Right renal pelvis (tissue), 4 donors: ENCODE results near the gene SLC22A4. TPM values are rescaled to one million over a fixed set of nuclear protein-coding genes. Genes with fewer than 3 reads are reported as not detected.

Source experiments
- DNase-seq, 4 donors: peaks; one replicate each; pipeline ENCODE4 v3.0.0-alpha.2; 2013; ENCODE audit warnings: low read depth in 4 of 4, low spot score in 3 of 4, missing footprints in 1 of 4
- polyA plus RNA-seq, 4 donors: library from polyadenylated mRNA; unstranded; fragments of 120-200 nt; gene quantifications; one replicate each; pipeline ENCODE4 v1.2.1, GENCODE V29; 2013; ENCODE audit not compliant: insufficient read length in 4 of 4

Gene SLC22A4
- polyA plus RNA-seq, 4 donors, result 4.2 to 6.6 (median 6.3) TPM

DNA sequence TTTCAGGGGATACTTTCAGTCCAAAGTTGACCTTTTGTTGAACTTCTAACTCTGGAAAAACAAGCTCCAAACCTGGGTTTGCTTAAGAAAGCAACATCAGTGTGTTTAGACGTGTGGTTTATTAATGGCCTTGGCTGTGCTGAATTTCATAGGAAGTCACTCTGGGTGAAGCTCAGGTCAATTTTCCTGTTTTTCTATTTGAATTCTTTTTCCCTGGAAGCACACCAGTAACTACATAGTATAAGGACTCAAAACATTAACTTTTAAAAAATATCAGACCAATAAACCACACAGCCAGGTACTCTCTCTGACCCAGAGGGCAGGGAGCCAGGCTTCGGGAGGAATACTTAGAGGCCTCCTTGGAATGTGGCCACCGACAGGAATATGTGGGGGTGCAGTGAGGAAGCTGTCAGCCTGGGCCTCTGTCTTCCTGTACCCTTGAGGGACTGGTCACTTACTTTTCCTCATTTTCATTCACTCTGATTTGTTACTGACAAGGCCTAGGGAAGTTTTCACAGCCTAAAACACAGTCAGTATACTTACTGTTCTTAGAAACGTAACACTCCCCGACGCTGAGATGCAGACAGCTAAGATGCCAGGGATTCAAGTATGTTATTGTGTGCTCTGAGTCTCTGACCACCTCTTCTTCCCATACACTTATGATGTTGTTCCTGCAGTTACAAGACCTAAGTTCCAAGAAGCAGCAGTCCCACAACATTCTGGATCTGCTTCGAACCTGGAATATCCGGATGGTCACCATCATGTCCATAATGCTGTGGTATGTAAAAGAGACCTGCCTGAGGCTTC, 94.3 kb downstream of the SLC22A4 start:
- DNase-seq, result peak in 1 of 4 donors; percentile 43

DNA sequence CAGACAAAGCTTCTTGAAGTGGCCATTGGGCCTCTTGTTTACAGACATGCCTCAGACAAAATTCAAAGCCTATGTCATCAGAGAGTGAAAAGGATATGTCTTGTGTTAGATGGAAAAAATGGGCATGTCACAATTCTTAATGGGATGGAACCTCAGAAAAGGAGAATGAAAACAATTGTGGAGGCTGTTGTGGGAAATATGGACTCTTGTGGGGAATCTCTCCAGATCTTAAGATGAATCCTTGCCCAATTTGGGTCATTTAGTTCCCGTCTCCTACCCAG, 94.8 kb downstream of the SLC22A4 start:
- no peak for DNase-seq

DNA sequence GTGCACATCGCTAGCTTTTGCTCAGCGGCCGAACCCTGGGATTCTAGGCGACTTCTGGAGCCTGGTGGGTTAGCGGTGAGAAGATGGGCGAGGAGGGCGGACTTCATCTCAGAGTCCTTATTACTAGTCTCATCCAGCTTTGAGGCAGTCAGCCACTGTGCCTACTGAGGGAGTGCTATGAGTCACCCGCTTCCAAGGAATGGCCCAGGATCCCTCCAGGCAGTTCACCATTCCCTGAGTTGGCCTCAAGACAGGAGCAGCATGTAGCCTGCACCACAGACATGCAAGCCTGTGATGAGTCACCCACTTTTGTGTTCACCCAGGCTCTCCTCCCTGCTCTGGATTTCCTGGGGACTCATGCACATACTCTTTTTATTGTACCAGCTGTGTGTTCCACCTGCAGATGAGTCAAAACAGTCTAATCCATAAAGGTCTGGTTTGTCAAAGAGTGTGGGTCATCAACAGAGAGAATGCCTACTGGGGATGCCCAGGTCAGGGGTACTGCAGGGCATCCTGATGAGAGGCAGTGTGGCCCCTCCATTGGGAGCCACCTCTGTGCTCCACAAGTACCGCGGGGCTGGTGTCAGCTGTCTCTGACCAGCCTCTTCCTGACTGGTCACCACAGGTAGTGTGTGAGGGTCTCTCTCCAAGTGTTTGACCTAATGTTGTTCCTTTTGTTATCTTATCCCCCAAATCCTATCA, 95.5 kb downstream of the SLC22A4 start:
- no peak for DNase-seq

DNA sequence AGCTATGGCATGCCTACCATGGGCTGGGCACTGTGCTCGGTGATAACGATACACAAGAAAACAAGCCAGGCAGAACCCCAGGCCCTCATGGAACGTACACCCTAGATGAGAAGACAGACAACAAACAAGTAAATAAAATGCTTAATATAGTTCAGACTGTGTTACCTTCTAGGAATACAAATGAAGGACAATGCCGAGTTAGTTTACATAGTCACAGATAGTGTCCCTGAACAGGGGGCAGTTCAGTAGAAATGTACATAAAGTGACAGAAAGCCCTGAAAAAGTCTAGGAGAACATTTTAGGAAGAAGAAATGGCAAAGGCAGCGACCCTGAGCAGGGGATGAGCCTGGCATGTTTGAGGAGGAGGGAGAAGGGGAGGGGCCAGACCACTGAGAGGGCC, 97.1 kb downstream of the SLC22A4 start:
- DNase-seq, result no peak

DNA sequence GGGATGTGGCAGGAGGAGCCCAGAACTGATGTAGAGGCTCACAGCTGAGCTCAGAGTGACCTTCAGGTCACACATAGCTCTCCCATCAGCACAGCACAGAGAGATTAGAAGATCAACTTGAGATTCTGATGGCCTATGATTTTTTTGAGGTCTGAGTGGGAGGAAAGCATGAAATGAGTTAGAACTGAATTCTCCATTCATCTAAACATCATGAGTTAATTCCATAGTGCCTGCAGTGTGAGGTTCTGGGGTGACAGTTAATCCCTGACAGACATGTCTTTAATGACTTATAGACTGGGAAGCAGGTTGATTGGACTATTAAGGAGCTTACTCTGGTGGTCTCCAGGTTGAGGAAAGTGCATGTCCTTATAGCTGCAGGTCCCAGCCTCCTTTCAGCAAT, 97.7 kb downstream of the SLC22A4 start:
- DNase-seq, result no peak

DNA sequence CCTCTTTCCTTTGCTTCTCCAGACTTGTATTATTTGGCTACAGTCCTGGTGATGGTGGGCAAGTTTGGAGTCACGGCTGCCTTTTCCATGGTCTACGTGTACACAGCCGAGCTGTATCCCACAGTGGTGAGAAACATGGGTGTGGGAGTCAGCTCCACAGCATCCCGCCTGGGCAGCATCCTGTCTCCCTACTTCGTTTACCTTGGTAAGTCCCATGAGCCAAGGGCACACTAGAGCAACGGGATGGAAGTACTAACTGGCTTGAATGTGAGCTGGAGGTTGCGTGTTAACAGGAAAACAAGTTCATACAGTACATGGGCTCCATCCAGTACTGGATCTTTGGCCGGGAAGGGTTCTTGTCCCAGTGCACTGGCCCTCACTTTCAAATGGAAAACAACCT, 98.2 kb downstream of the SLC22A4 start:
- DNase-seq, result no peak

DNA sequence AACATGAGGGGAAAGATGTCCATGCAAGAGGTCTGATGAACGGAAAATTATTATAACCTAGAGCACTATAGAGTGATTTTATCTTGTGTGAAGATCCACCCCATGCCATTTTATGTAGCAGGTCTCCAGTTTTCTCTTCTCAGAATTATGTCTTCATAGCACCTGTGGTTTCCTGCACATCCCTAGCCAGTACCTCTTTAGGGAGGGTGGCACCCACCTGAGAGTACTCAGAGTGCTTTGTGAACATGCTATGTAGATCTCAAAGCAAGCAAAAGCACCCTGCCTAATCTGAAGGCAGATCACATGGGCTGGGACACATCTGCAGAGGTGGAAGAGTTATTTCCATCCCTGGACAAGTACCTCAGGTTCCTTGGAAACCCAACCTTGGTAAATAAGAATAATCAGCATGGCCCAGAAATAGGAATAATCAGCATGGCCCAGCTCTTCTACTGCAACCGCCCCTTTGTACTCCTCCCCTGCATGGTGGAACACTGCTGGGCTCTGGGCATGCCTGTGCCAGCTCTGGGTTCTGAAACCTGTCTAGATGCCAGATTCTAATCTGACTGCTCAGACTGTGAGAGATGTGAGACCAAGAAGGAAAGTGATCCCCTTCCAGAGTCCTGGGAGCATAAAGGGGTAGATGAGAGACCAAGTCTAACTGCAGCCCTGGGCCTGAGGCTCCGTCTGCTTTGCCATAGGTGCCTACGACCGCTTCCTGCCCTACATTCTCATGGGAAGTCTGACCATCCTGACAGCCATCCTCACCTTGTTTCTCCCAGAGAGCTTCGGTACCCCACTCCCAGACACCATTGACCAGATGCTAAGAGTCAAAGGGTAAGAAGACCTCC, 99.0 kb downstream of the SLC22A4 start:
- DNase-seq, result no peak

Other genes with a start within 250 kb of the SLC22A4 start
- gene IL3, start 233.7 kb upstream of the SLC22A4 start, polyA plus RNA-seq, result not detected
- not detected for gene CSF2, start 220.6 kb upstream of the SLC22A4 start, polyA plus RNA-seq
- 10 to 100 TPM; 26.9 to 39.9 (median 28.7) TPM for gene P4HA2, start 66.5 kb upstream of the SLC22A4 start, polyA plus RNA-seq
- gene PDLIM4, start 36.7 kb upstream of the SLC22A4 start, polyA plus RNA-seq, result 10 to 100 TPM; 13.1 to 19.5 (median 14.8) TPM
- 10 to 100 TPM; 41.5 to 54.5 (median 43.5) TPM for gene SLC22A5, start 75.3 kb downstream of the SLC22A4 start, polyA plus RNA-seq
- gene IRF1, start 196.4 kb downstream of the SLC22A4 start, polyA plus RNA-seq, result 10 to 100 TPM; 16.1 to 20.2 (median 18.9) TPM
- under 1 TPM in 2 of 4 donors, not detected in 2; 0.18 to 0.21 TPM for gene IL5, start 249.1 kb downstream of the SLC22A4 start, polyA plus RNA-seq